GM21515 (cell line): ENCODE data around the gene PPP2R5C.

Experiments used
- ATAC-seq: cut with Tn5 transposase; IDR thresholded peaks from one replicate; pipeline ENCODE4 v1.9.1; 2021; ENCODE audit not compliant: unreplicated experiment

PPP2R5C gene

GRCh38 chr14:101836135-101836534, 74.6 kb downstream of the PPP2R5C start:
- ATAC-seq, result no peak

- ATAC-seq, result no peak
These were observed 77.0 kb downstream of the PPP2R5C start for GRCh38 chr14:101838476-101838875.

GRCh38 chr14:101839236-101839635, 77.7 kb downstream of the PPP2R5C start:
- no peak for ATAC-seq

DNA sequence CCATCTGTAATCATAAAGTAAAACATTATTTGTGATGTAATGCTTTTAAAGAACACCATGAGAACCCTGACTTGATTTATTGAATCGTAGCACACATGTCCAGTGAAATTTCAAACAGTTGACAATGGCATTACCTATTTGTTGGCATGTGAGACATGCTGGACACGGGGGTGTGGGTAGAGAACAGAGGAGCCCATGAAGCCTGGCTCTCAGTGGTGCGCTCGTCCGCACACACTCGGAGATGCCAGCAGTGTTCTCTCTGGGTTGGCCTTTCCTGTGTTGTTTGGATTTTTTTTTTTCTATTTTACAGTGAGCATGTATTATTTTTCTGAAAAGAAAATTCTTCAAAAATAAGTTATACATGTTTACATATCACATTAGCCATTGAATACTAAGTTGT, 78.2 kb downstream of the PPP2R5C start:
- ATAC-seq, result no peak

GRCh38 chr14:101840649-101841369, 79.3 kb downstream of the PPP2R5C start:
- ATAC-seq, result no peak

DNA sequence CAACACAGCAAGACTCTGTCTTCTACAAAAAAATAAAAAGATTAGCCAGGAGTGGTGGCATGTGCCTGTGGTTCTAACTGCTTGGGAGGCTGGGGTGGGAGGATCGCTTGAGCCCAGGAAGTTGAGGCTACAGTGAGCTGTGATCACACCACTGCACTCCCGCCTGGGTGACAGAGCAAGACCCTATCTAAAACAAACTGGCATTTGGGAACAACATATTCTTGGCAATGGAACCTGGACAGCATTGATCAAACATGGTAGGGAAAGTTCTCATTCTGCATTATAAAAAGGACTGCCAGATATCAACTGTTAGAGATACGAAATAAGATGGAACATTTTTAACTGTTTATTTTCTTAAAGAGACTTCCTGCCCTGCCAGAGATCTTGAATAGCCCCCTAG, 81.5 kb downstream of the PPP2R5C start:
- ATAC-seq, result no peak

DNA sequence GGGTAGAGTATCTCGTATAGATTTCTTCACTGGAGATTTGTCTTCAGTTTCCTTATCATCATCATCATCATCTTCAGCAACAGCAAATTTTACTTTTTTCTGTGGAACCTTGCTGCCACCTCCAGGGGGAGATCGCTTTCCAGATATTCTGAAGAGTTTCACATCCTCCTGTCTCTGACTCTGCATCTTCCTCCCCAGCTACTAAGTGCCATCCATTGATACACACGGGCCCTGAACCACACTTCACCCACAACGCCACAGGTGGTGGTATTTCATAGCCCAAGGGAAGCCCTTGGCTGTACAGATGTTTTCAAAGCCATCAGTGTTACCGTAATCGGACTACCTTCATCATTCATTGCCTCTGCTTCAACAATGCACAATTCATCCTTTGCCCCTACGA, 82.2 kb downstream of the PPP2R5C start:
- peak; percentile 59 for ATAC-seq

DNA sequence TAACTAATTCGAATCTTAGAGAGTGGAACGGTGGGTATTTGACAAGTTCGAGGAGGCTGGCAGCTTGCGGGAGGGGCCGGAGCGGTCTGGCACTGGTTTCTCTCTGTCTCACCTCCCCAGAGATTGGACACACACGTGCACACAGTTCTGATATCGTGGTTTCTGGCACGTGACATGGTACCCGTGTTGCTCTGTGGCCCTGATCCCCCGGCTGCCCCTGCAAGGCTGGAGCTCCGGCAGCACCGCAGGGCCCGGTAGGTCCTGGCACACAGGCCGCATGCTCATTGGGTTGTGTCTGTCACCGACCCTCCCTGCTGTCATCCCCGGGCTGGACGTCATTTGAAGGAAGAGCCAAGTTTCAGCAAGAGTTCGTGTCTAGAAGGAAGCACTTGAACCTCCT, 82.7 kb downstream of the PPP2R5C start:
- no peak for ATAC-seq

DNA sequence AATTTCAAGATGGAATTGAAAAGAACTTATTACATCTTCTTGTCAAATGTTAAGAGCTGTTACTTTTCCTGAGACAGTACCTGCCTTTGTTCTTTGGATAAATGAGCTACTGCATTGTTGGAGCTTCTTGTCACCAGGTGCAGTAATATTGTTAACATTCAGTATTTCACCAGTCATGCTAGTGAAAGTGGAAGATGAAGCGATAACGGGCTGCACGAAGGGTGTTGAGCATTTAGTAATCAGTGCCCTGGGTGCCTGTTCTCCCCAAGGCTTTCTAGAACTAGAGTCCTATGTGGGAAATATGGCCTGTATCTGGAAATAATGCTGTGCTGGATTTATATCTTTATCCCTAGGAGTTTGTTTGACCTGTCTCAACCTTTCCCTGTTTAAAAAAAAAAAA, 83.2 kb downstream of the PPP2R5C start:
- ATAC-seq, result no peak

DNA sequence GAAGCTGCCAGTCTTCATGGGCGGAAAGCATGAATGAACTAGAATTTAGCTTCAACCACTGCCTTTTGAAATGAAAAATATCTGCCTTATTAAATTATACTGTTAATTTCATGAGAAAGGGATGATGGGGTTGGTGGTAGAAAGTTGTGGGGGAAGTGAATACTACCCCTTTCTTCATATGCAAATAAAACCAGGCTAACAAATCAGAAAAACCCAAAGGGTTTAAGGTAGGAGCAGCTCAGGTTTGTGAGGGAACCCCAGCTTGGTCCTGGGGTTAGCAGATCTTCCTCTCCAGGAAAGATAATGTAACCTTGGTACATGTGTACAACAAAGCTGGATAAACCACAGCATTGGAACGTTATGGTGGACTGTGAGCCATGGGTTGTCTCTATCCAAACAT, 84.0 kb downstream of the PPP2R5C start:
- no peak for ATAC-seq

DNA sequence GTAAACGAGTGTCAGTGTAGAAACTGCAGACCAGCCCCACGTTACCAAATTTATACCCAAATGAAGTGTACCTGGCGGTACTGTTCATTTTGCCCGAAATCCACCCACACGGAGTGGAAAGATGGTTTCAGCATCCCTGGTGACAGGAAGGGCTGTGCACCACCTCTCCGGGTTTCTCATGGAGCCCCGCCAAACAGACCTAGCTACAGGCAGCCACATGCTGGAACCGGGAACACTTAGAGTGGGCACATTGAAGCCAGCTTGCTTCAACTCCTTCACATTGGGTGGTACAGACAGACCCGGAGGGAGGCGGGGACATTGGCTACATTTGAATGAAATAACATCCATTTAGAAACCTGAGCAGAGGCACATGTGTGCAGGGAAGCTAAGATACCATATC, 84.4 kb downstream of the PPP2R5C start:
- ATAC-seq, result no peak

DNA sequence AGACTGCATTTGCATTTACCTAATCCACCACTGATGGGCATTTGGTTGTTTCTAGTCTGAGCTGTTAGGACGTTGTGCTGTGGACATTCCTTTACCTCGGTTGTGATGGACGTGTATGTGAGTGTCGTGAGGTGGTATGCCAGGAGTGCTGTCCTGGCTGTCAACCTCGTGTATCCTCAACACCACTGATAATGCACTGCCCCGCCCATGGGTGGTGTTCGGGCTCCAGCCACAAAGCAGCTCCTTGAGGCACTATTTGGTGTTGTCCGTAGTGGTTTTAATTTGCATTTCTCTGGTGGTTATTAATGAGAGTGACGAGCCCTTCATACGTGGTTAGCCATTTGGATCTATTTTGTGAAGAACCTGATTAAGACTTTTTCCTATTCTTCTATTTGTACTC, 87.6 kb downstream of the PPP2R5C start:
- ATAC-seq, result peak; percentile 66

GRCh38 chr14:101849640-101850039, 88.1 kb downstream of the PPP2R5C start:
- no peak for ATAC-seq

GRCh38 chr14:101851183-101851582, 89.7 kb downstream of the PPP2R5C start:
- no peak for ATAC-seq

GRCh38 chr14:101851736-101852405, 90.4 kb downstream of the PPP2R5C start:
- no peak for ATAC-seq

- ATAC-seq, result no peak
These were observed 91.3 kb downstream of the PPP2R5C start for GRCh38 chr14:101852785-101853184.

- no peak for ATAC-seq
These were observed 92.0 kb downstream of the PPP2R5C start for GRCh38 chr14:101853455-101854018.

DNA sequence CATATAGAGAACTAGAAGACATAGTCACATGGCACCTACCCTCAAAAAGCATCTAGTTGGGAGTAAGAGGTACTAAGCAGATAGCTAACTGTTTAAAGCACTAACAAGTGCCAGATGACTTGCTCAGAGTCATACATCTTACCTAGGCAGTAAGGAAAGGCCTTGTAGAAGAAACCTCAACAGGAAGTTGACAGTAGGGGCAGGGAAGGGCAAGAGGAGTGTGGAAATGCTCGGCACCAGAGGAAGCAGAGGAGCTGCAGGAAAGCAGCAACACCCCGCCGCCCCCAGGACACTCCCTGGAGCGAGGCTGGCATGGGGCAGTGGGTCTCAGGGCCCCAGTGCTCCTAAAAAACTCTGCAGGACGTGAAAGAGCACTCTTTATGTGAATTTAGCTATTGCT, 92.9 kb downstream of the PPP2R5C start:
- no peak for ATAC-seq

GRCh38 chr14:101855958-101856357, 94.4 kb downstream of the PPP2R5C start:
- no peak for ATAC-seq

- ATAC-seq, result no peak
These were observed 95.0 kb downstream of the PPP2R5C start for GRCh38 chr14:101856536-101856935.

GRCh38 chr14:101857226-101857625, 95.7 kb downstream of the PPP2R5C start:
- no peak for ATAC-seq

GRCh38 chr14:101858791-101859537, 97.5 kb downstream of the PPP2R5C start:
- ATAC-seq, result no peak
